ENCODE data around the gene SMYD3. TPM values are rescaled to one million over a fixed set of nuclear protein-coding genes. Genes with fewer than 3 reads are reported as not detected.

SMYD3 gene
- total and polyA plus RNA-seq, 2 donors (not counting 1 experiment from before 2014, with no cell fraction given): 9.7 to 37.2 TPM

DNA sequence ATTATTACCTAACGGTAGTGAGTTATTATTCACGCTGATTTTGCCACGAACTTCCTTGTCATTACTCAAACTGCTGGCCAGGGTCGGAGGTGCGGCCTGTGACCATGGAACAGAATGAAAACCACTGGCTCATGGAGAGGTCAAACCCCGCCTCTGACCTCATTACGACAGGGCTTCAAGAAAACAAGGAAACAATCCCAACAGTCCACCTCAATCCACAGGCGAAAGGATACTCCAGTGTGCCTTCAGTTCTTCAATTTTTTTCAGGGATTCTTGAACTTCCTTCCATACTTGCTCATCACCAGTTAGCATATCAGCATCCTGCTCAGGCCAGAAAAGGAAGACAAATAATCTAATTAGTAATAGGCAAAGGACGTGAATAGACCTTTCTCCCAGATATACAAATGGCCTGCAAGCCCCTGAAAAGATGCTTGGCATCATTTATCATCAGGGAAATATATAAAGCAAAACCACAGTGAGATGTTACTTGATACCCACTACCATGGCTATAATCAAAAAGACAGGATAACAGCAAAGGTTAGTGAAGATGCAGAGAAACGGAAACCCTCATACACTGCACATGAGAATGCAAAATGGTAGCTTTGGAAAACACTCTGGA is 643.4 kb downstream of the SMYD3 start:
- TF ChIP-seq CTCF (IDR thresholded peaks at IDR 0.05) (no peak), EZH2 (IDR thresholded peaks at IDR 0.05; ENCODE audit: borderline replicate concordance, insufficient read depth, low read depth, low read length, poor library complexity, severe bottlenecking) (no peak)
- POLR2A ChIA-PET: no interaction called here

DNA sequence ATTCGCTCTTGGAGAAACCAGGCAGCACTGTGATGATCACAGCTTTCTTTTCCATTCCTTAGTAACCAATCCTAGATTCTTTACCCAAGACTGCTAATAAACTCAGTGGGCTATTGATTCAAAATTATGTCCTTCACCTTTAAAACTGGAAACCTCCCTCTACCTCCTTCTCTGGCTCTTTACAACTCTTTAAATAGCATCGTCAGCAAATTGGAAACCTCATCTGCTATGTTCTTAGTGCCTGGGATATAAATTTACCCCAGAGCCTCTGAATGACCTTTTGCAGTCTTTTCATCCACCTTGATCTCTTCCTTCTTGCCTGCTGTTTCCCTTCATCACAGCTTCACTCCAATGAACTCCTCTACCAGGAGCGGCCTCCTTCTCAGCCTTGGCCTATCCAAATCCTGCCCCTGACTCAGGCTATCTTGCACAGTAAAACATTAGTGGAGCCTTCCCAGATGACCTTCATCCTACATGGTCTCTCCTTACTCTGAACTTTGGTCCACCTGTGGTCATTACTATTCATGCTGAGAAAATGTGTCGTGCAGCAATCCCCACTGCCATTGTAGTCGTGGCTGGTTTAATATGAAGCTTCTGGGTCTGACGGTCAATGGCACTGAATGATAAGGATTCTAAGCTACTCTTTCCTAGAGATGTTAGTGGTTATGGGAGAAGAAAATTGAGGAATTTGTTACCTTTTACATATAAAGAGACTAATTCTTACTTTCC is 644.1 kb downstream of the SMYD3 start:
- Mint-ChIP-seq H3K4me3 (no peak overlapping the region), H3K27ac (no peak overlapping the region), H3K9me3 (ENCODE audit: insufficient read depth) (no peaks in the 10 kb centered on the region), H3K4me1 (no peaks in the 10 kb centered on the region), H3K27me3 (no peaks in the 10 kb centered on the region)
- Histone ChIP-seq H3K9ac (ENCODE audit: low read length) (no peak overlapping the region), H3K4me3 (ENCODE audit: control extremely low read depth in 1 of 5, extremely low read depth in 1 of 5, insufficient read depth in 1 of 5, low read depth in 2 of 5, low read length in 4 of 5) (no peak overlapping the region), H3K9me3 (ENCODE audit: control extremely low read depth in 1 of 3, control insufficient read depth in 2 of 3, insufficient read depth in 1 of 3, low read length in 2 of 3) (no peaks in the 10 kb centered on the region), H3K27ac (ENCODE audit: low read length in 2 of 2) (no peak overlapping the region), H2AFZ (ENCODE audit: insufficient read depth, low read depth, low read length, poor library complexity, severe bottlenecking) (no peak overlapping the region), H4K20me1 (ENCODE audit: control insufficient read depth, insufficient read depth, low read length, poor library complexity, severe bottlenecking) (no peaks in the 10 kb centered on the region), H3K36me3 (replicated peaks in 1 of 2; ENCODE audit: control extremely low read depth in 1 of 2, control insufficient read depth in 1 of 2, extremely low read depth in 1 of 2, insufficient read depth in 2 of 2, low read length in 1 of 2) (peaks cover 0 to 4% of the 10 kb centered on the region in 2 experiments), H3K27me3 (replicated peaks in 1 of 4; ENCODE audit: control extremely low read depth in 1 of 4, control insufficient read depth in 3 of 4, insufficient read depth in 4 of 4, low read length in 3 of 4) (no peaks in the 10 kb centered on the region), H3K79me2 (ENCODE audit: control insufficient read depth, insufficient read depth, low read length) (no peaks in the 10 kb centered on the region), H3K4me1 (ENCODE audit: control insufficient read depth in 2 of 2, insufficient read depth in 2 of 2, low read length in 2 of 2) (no peaks in the 10 kb centered on the region), H3K4me2 (replicated peaks; ENCODE audit: low read depth, low read length, poor library complexity, severe bottlenecking) (no peak overlapping the region)
- ChIA-PET CTCF (no interaction called here), POLR2A (no interaction called here)
- intact Hi-C loops (cut with micrococcal nuclease): no loop called here
- 100% methylated on average over 3 of the region's 6 CpGs for WGBS (ENCODE audit: insufficient coverage)
- ATAC-seq (ENCODE audit: low read depth) (no peak), DNase-seq (no peak)
- TF ChIP-seq CTCF (IDR thresholded peaks at IDR 0.05): no peak
- no peak for TF ChIP-seq EZH2 (IDR thresholded peaks at IDR 0.05; ENCODE audit: borderline replicate concordance, insufficient read depth, low read depth, low read length, poor library complexity, severe bottlenecking)

More for the DNA sequence above, 643.4 kb downstream of the SMYD3 start:
- H3K27ac ChIP-seq (ENCODE audit: low read length in 2 of 2): no peak overlapping the region
- Mint-ChIP-seq H3K27me3 (no peaks in the 10 kb centered on the region), H3K4me1 (no peaks in the 10 kb centered on the region), H3K9me3 (ENCODE audit: insufficient read depth) (no peaks in the 10 kb centered on the region), H3K27ac (no peak overlapping the region), H3K4me3 (no peak overlapping the region)
- no peaks in the 10 kb centered on the region for H3K4me1 ChIP-seq (ENCODE audit: control insufficient read depth in 2 of 2, insufficient read depth in 2 of 2, low read length in 2 of 2)
- H3K4me3 ChIP-seq (ENCODE audit: control extremely low read depth in 1 of 5, extremely low read depth in 1 of 5, insufficient read depth in 1 of 5, low read depth in 2 of 5, low read length in 4 of 5): no peak overlapping the region
- CTCF ChIA-PET: no interaction called here
- no peaks in the 10 kb centered on the region for H3K27me3 ChIP-seq (replicated peaks in 1 of 4; ENCODE audit: control extremely low read depth in 1 of 4, control insufficient read depth in 3 of 4, insufficient read depth in 4 of 4, low read length in 3 of 4)
- no peaks in the 10 kb centered on the region for H3K79me2 ChIP-seq (ENCODE audit: control insufficient read depth, insufficient read depth, low read length)
- WGBS (ENCODE audit: insufficient coverage): 100% methylated on average over 7 of the region's 10 CpGs
- intact Hi-C loops (cut with micrococcal nuclease): no loop called here
- H3K9ac ChIP-seq (ENCODE audit: low read length): no peak overlapping the region
- no peak for ATAC-seq (ENCODE audit: low read depth)
- H3K36me3 ChIP-seq (replicated peaks in 1 of 2; ENCODE audit: control extremely low read depth in 1 of 2, control insufficient read depth in 1 of 2, extremely low read depth in 1 of 2, insufficient read depth in 2 of 2, low read length in 1 of 2): peaks cover 0 to 4% of the 10 kb centered on the region in 2 experiments
- no peak for DNase-seq
- H4K20me1 ChIP-seq (ENCODE audit: control insufficient read depth, insufficient read depth, low read length, poor library complexity, severe bottlenecking): no peaks in the 10 kb centered on the region
- H3K4me2 ChIP-seq (replicated peaks; ENCODE audit: low read depth, low read length, poor library complexity, severe bottlenecking): no peak overlapping the region
- H2AFZ ChIP-seq (ENCODE audit: insufficient read depth, low read depth, low read length, poor library complexity, severe bottlenecking): no peak overlapping the region
- H3K9me3 ChIP-seq (ENCODE audit: control extremely low read depth in 1 of 3, control insufficient read depth in 2 of 3, insufficient read depth in 1 of 3, low read length in 2 of 3): no peaks in the 10 kb centered on the region
